Measurements from ENCODE around the gene MMADHC. TPM values are rescaled to one million over a fixed set of nuclear protein-coding genes. Genes with fewer than 3 reads are reported as not detected.
A peak's percentile ranks its signal among the peaks of the same experiment; 100 is the strongest.

The MMADHC gene
- total RNA-seq, 1 donor from 2014 or later = 87.3 TPM

DNA sequence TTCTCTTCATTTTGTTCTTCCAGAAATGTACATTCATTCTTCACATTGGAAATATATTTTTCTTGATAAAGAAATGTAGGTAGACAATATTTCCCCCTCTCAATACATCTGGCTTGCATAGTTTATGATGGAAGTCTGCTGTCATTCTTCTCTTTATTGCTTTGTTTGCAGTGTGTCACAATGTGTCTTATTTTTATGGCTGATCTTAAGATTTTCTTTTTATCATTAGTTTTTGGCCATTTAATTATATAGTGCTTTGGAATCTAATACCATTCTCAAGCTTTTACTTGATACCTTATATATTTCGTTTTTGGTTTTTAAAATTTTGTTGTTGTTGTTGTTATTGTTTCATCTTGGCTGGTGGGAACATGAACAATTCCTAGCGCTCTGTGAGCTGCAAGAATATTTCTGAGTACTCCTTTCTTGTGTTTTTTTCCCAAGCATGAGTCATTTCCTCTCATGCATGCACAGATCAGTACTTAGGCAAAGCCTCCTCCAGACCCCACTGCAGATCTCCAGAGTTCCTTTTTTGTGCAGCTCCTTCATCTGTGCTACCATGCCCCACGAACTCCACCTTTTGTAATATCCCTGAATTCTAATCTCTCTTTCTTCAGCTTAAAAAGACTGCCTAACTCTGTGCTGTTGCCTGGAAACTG lies 13.7 kb upstream of the MMADHC start:
- Mint-ChIP-seq H3K4me3 (no peak overlapping the region), H3K27ac (no peak overlapping the region), H3K27me3 (no peaks in the 10 kb centered on the region), H3K36me3 (peaks cover 2% of the 10 kb centered on the region), H3K4me1 (ENCODE audit: unreplicated experiment) (peaks cover 25% of the 10 kb centered on the region), H3K9me3 (peaks cover 9% of the 10 kb centered on the region)
- no peak for TF ChIP-seq CTCF (conservative IDR thresholded peaks at IDR 0.05)
- no peak for DNase-seq (ENCODE audit: extremely low spot score, unreplicated experiment)

- H3K27ac Mint-ChIP-seq = peak overlapping the region; percentile 83
These were observed 10.2 kb upstream of the MMADHC start for GRCh38 chr2:149597668-149598326.

GRCh38 chr2:149597050-149597667 lies 9.6 kb upstream of the MMADHC start:
- peaks cover 7% of the 10 kb centered on the region for H3K9me3 Mint-ChIP-seq
- H3K27ac Mint-ChIP-seq = no peak overlapping the region
- no peak for TF ChIP-seq CTCF (conservative IDR thresholded peaks at IDR 0.05)
- H3K27me3 Mint-ChIP-seq = no peaks in the 10 kb centered on the region
- DNase-seq (ENCODE audit: extremely low spot score, unreplicated experiment) = no peak
- H3K36me3 Mint-ChIP-seq = no peaks in the 10 kb centered on the region
- H3K4me3 Mint-ChIP-seq = peak overlapping the region; percentile 76
- peaks cover 46% of the 10 kb centered on the region for H3K4me1 Mint-ChIP-seq (ENCODE audit: unreplicated experiment)

More at GRCh38 chr2:149597668-149598326, 10.2 kb upstream of the MMADHC start:
- DNase-seq (ENCODE audit: extremely low spot score, unreplicated experiment) = no peak
- Mint-ChIP-seq H3K4me3 (peak overlapping the region; percentile 76), H3K4me1 (ENCODE audit: unreplicated experiment) (peaks cover 46% of the 10 kb centered on the region), H3K27me3 (no peaks in the 10 kb centered on the region), H3K9me3 (peaks cover 7% of the 10 kb centered on the region), H3K36me3 (no peaks in the 10 kb centered on the region)
- TF ChIP-seq CTCF (conservative IDR thresholded peaks at IDR 0.05) = peak; percentile 93

DNA sequence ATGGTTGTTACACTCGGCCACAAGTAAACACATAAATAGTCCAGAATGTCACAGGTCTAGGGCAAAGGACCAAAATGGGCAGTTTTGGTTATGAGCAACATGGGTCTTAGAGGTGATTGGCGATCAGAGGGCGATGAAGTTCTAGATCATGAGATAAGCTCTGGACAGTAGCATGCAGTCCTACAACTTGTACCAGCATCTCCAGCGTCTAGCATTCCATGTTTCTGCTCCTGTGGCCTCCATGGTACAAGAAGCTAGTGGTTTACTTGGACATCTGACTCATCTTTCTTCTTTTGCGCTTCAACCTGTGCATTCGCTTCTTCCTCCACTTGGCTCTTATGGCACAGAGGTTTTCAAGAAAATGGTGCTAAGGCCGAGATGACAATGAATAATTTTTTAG lies 8.9 kb upstream of the MMADHC start:
- Mint-ChIP-seq H3K4me1 (ENCODE audit: unreplicated experiment) (peaks cover 46% of the 10 kb centered on the region), H3K27ac (no peak overlapping the region), H3K4me3 (no peak overlapping the region), H3K27me3 (no peaks in the 10 kb centered on the region), H3K36me3 (no peaks in the 10 kb centered on the region), H3K9me3 (peaks cover 2% of the 10 kb centered on the region)
- DNase-seq (ENCODE audit: extremely low spot score, unreplicated experiment) = no peak
- TF ChIP-seq CTCF (conservative IDR thresholded peaks at IDR 0.05) = no peak

DNA sequence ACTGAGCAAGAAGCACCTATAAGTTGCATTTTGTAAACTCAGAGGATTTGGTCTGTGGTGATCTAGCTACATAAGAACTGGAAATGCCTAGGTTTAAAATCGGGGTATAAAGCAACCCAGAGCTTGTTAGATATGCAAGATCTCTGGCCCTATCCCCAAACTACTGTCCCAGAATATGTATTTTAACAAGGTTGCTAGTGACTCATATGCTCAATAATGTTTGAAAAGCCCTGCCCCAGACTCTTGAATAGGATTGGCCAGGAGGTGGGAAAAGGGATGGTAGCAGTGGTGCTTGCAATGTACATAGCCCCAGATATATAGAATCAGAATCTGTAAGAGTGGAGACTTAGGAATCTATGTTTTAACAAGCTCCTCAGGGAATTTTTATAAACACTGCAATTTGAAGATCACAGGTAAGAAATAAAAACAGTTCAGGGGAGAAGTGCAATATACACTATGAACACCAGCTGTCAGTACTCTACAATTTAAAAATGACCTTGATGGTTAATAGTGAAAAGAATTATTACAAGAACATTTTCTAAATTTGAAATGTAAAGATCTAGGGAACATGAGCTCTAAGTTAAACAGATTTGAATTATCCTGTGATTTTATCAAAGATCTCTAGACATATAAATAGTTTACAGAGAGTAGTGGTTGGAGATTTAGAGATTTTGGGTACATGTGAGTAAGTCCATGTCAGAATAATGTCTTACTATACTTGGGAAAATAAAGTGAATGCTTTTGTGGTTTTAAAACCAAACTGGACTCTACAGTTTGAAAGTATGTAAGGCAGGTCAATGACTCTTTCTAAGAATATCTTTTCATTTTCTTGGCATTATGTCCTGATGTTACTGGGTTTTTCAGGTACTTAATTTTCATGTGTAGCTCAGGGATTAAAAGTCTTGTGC lies 7.7 kb upstream of the MMADHC start:
- no peak for DNase-seq (ENCODE audit: extremely low spot score, unreplicated experiment)
- TF ChIP-seq CTCF (conservative IDR thresholded peaks at IDR 0.05) = peak; percentile 66
- H3K36me3 Mint-ChIP-seq = no peaks in the 10 kb centered on the region
- peak overlapping the region; percentile 89 for H3K27ac Mint-ChIP-seq
- peak overlapping the region; percentile 34 for H3K4me3 Mint-ChIP-seq
- H3K27me3 Mint-ChIP-seq = no peaks in the 10 kb centered on the region
- H3K9me3 Mint-ChIP-seq = no peaks in the 10 kb centered on the region
- H3K4me1 Mint-ChIP-seq (ENCODE audit: unreplicated experiment) = peaks cover 46% of the 10 kb centered on the region
